ENCODE data around the gene ARF5. TPM values are rescaled to one million over a fixed set of nuclear protein-coding genes. Genes with fewer than 3 reads are reported as not detected.

The ARF5 gene
- total and polyA plus RNA-seq, 2 of the 8 experiments (the other 6 are each of a cell fraction or from before 2014, with no cell fraction given), result 154 to 579 TPM

GRCh38 chr7:127586346-127586745 is 1.9 kb upstream of the ARF5 start:
- no peak for FAIRE-seq
- H3K18ac ChIP-seq (ENCODE audit: extremely low read depth, low read length), result no peak overlapping the region
- H3K9me3 ChIP-seq (ENCODE audit: insufficient read depth in 2 of 2, low read depth in 1 of 2, low read length in 1 of 2), result no peaks in the 10 kb centered on the region
- H2BK120ac ChIP-seq (replicated peaks; ENCODE audit: low read depth, low read length), result no peak overlapping the region
- no peak overlapping the region for H4K91ac ChIP-seq (replicated peaks; ENCODE audit: insufficient read length, low read length)
- no peak overlapping the region for H3K23ac ChIP-seq (ENCODE audit: insufficient read length)
- peaks cover 10% of the 10 kb centered on the region for H3K23me2 ChIP-seq (ENCODE audit: low read depth, low read length)
- no peak for DNase-seq (ENCODE audit: low read depth in 1 of 2, low spot score in 2 of 2)
- peaks cover 0 to 19% of the 10 kb centered on the region in 2 experiments; a peak in 1 of 4 replicates for H3K79me2 ChIP-seq (ENCODE audit: control insufficient read depth in 1 of 2, insufficient read depth in 2 of 2, low read length in 2 of 2)
- no peak overlapping the region for H2BK20ac ChIP-seq (ENCODE audit: low read length)
- TF ChIP-seq HDAC6 (IDR thresholded peaks at IDR 0.05; ENCODE audit: low read depth, low read length), result no peak
- TF ChIP-seq SAP30 (IDR thresholded peaks at IDR 0.05; ENCODE audit: insufficient read depth, insufficient replicate concordance, low read length), result no peak
- TF ChIP-seq MAFK (IDR thresholded peaks at IDR 0.05; ENCODE audit: low read depth, low read length), result no peak
- no peak for TF ChIP-seq SIN3A (conservative IDR thresholded peaks at IDR 0.05 in 1 of 2, IDR thresholded peaks at IDR 0.05 in 1 of 2; ENCODE audit: low read depth in 1 of 2, low read length in 2 of 2)
- TF ChIP-seq KDM5A (IDR thresholded peaks at IDR 0.05; ENCODE audit: low read length), result no peak
- WGBS, 2 experiments (ENCODE audit: extremely low coverage in 1 of 2, insufficient coverage in 1 of 2, insufficient read length in 1 of 2, insufficient replicate concordance in 2 of 2, low coverage in 1 of 2, low lambda C conversion rate in 2 of 2, missing lambda C conversion rate in 1 of 2), result 90% methylated on average over 2 of the region's 2 CpGs; no CpG with 5 or more reads in 1 of the 2 experiments
- H3K27me3 ChIP-seq (replicated peaks in 1 of 4; ENCODE audit: control insufficient read depth in 3 of 4, extremely low read depth in 1 of 4, insufficient read depth in 3 of 4, low read length in 3 of 4), result peaks cover 5 to 23% (median 22%) of the 10 kb centered on the region in 4 experiments
- no peak overlapping the region for H2BK5ac ChIP-seq (ENCODE audit: low read depth, low read length)
- H4K8ac ChIP-seq (ENCODE audit: extremely low read depth, insufficient read depth, low read length), result no peak overlapping the region
- H3K27ac ChIP-seq (ENCODE audit: low read depth, low read length), result no peak overlapping the region
- no peak overlapping the region for H2AFZ ChIP-seq (ENCODE audit: low read length)
- POLR2A ChIA-PET (ENCODE audit: partially characterized antibody), result interaction anchor here (1.1 to 1.6 kb wide), 3 partner anchors 49 to 96 kb away, joined by 3 to 5 read pairs (median 4); no protein-coding TSS in a partner anchor
- H3K36me3 ChIP-seq (ENCODE audit: control insufficient read depth in 2 of 4, insufficient read depth in 4 of 4, low read length in 3 of 4), result peaks cover 5 to 24% (median 15%) of the 10 kb centered on the region in 4 experiments
- peak overlapping the region in 1 of 2 experiments; percentile 81; a peak in 1 of 4 replicates for H3K4me2 ChIP-seq (ENCODE audit: insufficient read depth in 1 of 2, low read depth in 2 of 2, low read length in 2 of 2)
- no peak overlapping the region for H4K5ac ChIP-seq (ENCODE audit: insufficient read length, low read depth, low read length)
- H3K4ac ChIP-seq (replicated peaks; ENCODE audit: insufficient read length, low read depth, low read length), result no peak overlapping the region
- no peak overlapping the region for H3K4me3 ChIP-seq (ENCODE audit: extremely low read depth in 1 of 4, insufficient read depth in 2 of 4, low read depth in 3 of 4, low read length in 4 of 4)
- no peak overlapping the region; the same call in 1 of the 2 replicates for H2AK5ac ChIP-seq (ENCODE audit: low read depth, low read length)
- H2BK15ac ChIP-seq (ENCODE audit: low read length), result no peak overlapping the region
- peaks cover 11% of the 10 kb centered on the region; the same call in 1 of the 2 replicates for H3K79me1 ChIP-seq (ENCODE audit: low read depth, low read length)
- H3K56ac ChIP-seq (replicated peaks; ENCODE audit: insufficient read length, low read depth, low read length), result no peak overlapping the region
- H2BK12ac ChIP-seq (ENCODE audit: low read depth, low read length), result no peak overlapping the region; the same call in 1 of the 2 replicates
- no peak overlapping the region for H3K9ac ChIP-seq (replicated peaks in 1 of 4; ENCODE audit: extremely low read depth in 1 of 4, low read depth in 3 of 4, low read length in 3 of 4)
- H4K20me1 ChIP-seq (replicated peaks in 1 of 2; ENCODE audit: control insufficient read depth in 1 of 2, insufficient read depth in 2 of 2, low read length in 2 of 2), result peaks cover 6 to 18% of the 10 kb centered on the region in 2 experiments
- no peak overlapping the region for H3K14ac ChIP-seq (ENCODE audit: insufficient read length)
- H3K4me1 ChIP-seq (replicated peaks in 1 of 4; ENCODE audit: control insufficient read depth in 3 of 4, insufficient read depth in 4 of 4, low read length in 3 of 4), result peaks cover 6 to 18% (median 8%) of the 10 kb centered on the region in 4 experiments
- CTCF ChIA-PET (ENCODE audit: partially characterized antibody), result interaction anchor here (0.6 to 2.6 kb wide), 7 partner anchors 9 to 518 kb away, joined by 3 to 16 read pairs (median 4); no protein-coding TSS in a partner anchor
